ENCODE data around the gene MRPL23. TPM values are rescaled to one million over a fixed set of nuclear protein-coding genes. Genes with fewer than 3 reads are reported as not detected.

The MRPL23 gene
- total RNA-seq, 1 donor from 2014 or later = 26.9 TPM

DNA sequence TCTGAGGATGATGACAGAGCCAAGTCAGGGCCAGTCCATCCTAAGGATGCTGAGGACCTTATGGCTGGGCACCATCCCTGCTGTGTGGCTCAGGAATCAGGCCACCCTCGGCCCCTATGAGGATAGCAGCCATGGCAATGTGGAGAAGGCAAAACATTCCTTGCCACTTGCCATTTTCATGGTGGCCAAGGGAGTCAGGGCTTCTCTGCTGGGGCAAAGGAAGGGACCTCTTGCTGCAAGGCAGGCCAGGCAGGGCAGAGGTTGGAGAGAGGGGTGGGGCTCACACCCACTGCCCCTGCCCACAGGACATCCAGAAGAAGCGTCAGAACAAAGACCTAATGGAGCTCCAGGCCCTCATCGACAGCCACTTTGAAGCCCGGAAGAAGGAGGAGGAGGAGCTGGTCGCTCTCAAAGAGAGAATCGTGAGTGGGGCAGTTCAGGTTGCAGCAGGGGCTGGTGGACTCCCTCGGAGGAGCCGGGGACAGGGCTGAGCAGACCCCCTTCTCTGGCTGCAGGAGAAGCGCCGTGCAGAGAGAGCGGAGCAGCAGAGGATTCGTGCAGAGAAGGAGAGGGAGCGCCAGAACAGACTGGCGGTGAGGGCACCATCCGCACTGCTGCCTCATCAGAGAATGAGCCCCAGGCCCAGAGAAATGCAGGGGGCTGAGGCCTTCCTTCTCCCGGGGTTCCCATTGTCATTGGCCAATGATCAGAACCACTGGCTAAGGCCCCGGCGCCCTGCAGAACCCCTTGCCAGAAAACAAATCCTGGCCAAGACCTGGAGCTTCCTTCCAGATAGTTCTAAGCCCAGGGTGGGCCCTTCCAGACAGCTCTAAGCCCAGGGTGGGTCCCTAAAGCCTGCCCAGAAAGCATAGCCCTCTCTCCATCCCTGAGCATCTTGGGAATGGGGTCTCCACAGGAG, 13.5 kb upstream of the MRPL23 start:
- Histone ChIP-seq H3K27ac (ENCODE audit: low read depth, low read length) (no peak overlapping the region), H3K9me3 (ENCODE audit: insufficient read depth, low read depth, low read length) (no peaks in the 10 kb centered on the region), H3K27me3 (ENCODE audit: insufficient read depth, low read length) (no peaks in the 10 kb centered on the region), H4K20me1 (ENCODE audit: insufficient read depth, low read length) (no peaks in the 10 kb centered on the region), H3K9ac (ENCODE audit: low read length) (no peak overlapping the region), H2AFZ (ENCODE audit: low read depth, low read length) (no peak overlapping the region), H3K36me3 (ENCODE audit: insufficient read depth, low read length) (no peaks in the 10 kb centered on the region), H3K4me1 (ENCODE audit: insufficient read depth, low read length) (no peaks in the 10 kb centered on the region), H3K4me3 (ENCODE audit: insufficient read depth, low read depth, low read length) (no peak overlapping the region), H3K79me2 (ENCODE audit: insufficient read depth, low read length) (no peaks in the 10 kb centered on the region), H3K4me2 (ENCODE audit: low read length) (no peak overlapping the region)
- no peak for TF ChIP-seq EZH2 (IDR thresholded peaks at IDR 0.05; ENCODE audit: insufficient read depth, low read length)
- TF ChIP-seq, protein P1, sequence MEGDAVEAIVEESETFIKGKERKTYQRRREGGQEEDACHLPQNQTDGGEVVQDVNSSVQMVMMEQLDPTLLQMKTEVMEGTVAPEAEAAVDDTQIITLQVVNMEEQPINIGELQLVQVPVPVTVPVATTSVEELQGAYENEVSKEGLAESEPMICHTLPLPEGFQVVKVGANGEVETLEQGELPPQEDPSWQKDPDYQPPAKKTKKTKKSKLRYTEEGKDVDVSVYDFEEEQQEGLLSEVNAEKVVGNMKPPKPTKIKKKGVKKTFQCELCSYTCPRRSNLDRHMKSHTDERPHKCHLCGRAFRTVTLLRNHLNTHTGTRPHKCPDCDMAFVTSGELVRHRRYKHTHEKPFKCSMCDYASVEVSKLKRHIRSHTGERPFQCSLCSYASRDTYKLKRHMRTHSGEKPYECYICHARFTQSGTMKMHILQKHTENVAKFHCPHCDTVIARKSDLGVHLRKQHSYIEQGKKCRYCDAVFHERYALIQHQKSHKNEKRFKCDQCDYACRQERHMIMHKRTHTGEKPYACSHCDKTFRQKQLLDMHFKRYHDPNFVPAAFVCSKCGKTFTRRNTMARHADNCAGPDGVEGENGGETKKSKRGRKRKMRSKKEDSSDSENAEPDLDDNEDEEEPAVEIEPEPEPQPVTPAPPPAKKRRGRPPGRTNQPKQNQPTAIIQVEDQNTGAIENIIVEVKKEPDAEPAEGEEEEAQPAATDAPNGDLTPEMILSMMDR (IDR thresholded peaks at IDR 0.05; ENCODE audit: insufficient read depth, low read depth, low read length) = no peak
- no peak overlapping the region for H3K27ac Mint-ChIP-seq (ENCODE audit: unreplicated experiment)
- no peak overlapping the region for H3K4me3 Mint-ChIP-seq (ENCODE audit: unreplicated experiment)
- DNase-seq (ENCODE audit: low read depth) (no peak), FAIRE-seq (no peak)
- peaks cover 18% of the 10 kb centered on the region for H3K27me3 Mint-ChIP-seq (ENCODE audit: low read depth, unreplicated experiment)
- H3K9me3 Mint-ChIP-seq (ENCODE audit: unreplicated experiment) = no peaks in the 10 kb centered on the region
- no peaks in the 10 kb centered on the region for H3K36me3 Mint-ChIP-seq (ENCODE audit: low read depth, unreplicated experiment)
- H3K4me1 Mint-ChIP-seq (ENCODE audit: low read depth, unreplicated experiment) = no peaks in the 10 kb centered on the region

- no peak for DNase-seq (ENCODE audit: low read depth)
- TF ChIP-seq, protein P1 (IDR thresholded peaks at IDR 0.05; ENCODE audit: insufficient read depth, low read depth, low read length) = no peak
- no peak for TF ChIP-seq EZH2 (IDR thresholded peaks at IDR 0.05; ENCODE audit: insufficient read depth, low read length)
- no peak for FAIRE-seq
- Histone ChIP-seq H2AFZ (ENCODE audit: low read depth, low read length) (no peak overlapping the region), H3K9ac (ENCODE audit: low read length) (no peak overlapping the region), H3K27me3 (ENCODE audit: insufficient read depth, low read length) (no peaks in the 10 kb centered on the region), H3K4me3 (ENCODE audit: insufficient read depth, low read depth, low read length) (no peak overlapping the region), H4K20me1 (ENCODE audit: insufficient read depth, low read length) (no peaks in the 10 kb centered on the region), H3K9me3 (ENCODE audit: insufficient read depth, low read depth, low read length) (no peaks in the 10 kb centered on the region), H3K4me2 (ENCODE audit: low read length) (no peak overlapping the region), H3K36me3 (ENCODE audit: insufficient read depth, low read length) (no peaks in the 10 kb centered on the region), H3K79me2 (ENCODE audit: insufficient read depth, low read length) (no peaks in the 10 kb centered on the region), H3K27ac (ENCODE audit: low read depth, low read length) (no peak overlapping the region), H3K4me1 (ENCODE audit: insufficient read depth, low read length) (no peaks in the 10 kb centered on the region)
- H3K4me3 Mint-ChIP-seq (ENCODE audit: unreplicated experiment) = no peak overlapping the region
- H3K9me3 Mint-ChIP-seq (ENCODE audit: unreplicated experiment) = no peaks in the 10 kb centered on the region
- peaks cover 18% of the 10 kb centered on the region for H3K27me3 Mint-ChIP-seq (ENCODE audit: low read depth, unreplicated experiment)
- H3K36me3 Mint-ChIP-seq (ENCODE audit: low read depth, unreplicated experiment) = no peaks in the 10 kb centered on the region
- no peaks in the 10 kb centered on the region for H3K4me1 Mint-ChIP-seq (ENCODE audit: low read depth, unreplicated experiment)
- no peak overlapping the region for H3K27ac Mint-ChIP-seq (ENCODE audit: unreplicated experiment)
Measured at GRCh38 chr11:1934335-1935155, 12.6 kb upstream of the MRPL23 start.

Data from astrocyte (in vitro differentiated cells and primary cell).